Astrocyte (in vitro differentiated cells and primary cell): Measurements from ENCODE around the gene HMHB1. TPM values are rescaled to one million over a fixed set of nuclear protein-coding genes. Genes with fewer than 3 reads are reported as not detected.

Experiments used
- DNase-seq: peaks from one replicate; pipeline ENCODE4 v3.0.0-alpha.2; 2010; ENCODE audit warnings: low read depth
- FAIRE-seq: peaks from 2 replicates; lab custom pipeline; 2011; peaks lifted over from hg19 to GRCh38; lab: Jason Lieb, UNC
- H2AFZ ChIP-seq: 2 replicates; pipeline ENCODE4 v1.6.0; 2012; ENCODE audit warnings: low read depth, low read length, inconsistent platforms
- H3K27ac ChIP-seq: 2 replicates; pipeline ENCODE4 v1.5.1; 2011; ENCODE audit warnings: low read depth, low read length, inconsistent platforms
- H3K27me3 ChIP-seq: 2 replicates; pipeline ENCODE4 v1.6.0; 2011; ENCODE audit warnings: low read length, inconsistent platforms; ENCODE audit not compliant: insufficient read depth
- H3K36me3 ChIP-seq: 2 replicates; pipeline ENCODE4 v1.5.1; 2011; ENCODE audit warnings: low read length, inconsistent platforms; ENCODE audit not compliant: insufficient read depth
- H3K4me1 ChIP-seq: 2 replicates; pipeline ENCODE4 v1.5.1; 2011; ENCODE audit warnings: low read length, inconsistent platforms; ENCODE audit not compliant: insufficient read depth
- H3K4me2 ChIP-seq: 2 replicates; pipeline ENCODE4 v1.6.0; 2012; ENCODE audit warnings: low read length, inconsistent platforms
- H3K4me3 ChIP-seq: 2 replicates; pipeline ENCODE4 v1.5.1; 2011; ENCODE audit warnings: low read depth, mild to moderate bottlenecking, low read length, inconsistent platforms; ENCODE audit not compliant: insufficient read depth
- H3K79me2 ChIP-seq: 2 replicates; pipeline ENCODE4 v1.6.0; 2012; ENCODE audit warnings: mild to moderate bottlenecking, low read length, inconsistent platforms; ENCODE audit not compliant: insufficient read depth
- H3K9ac ChIP-seq: 2 replicates; pipeline ENCODE4 v1.6.0; 2012; ENCODE audit warnings: mild to moderate bottlenecking, low read length, inconsistent platforms
- H3K9me3 ChIP-seq: 2 replicates; pipeline ENCODE4 v1.5.1; 2012; ENCODE audit warnings: low read depth, mild to moderate bottlenecking, low read length, inconsistent platforms; ENCODE audit not compliant: insufficient read depth
- H4K20me1 ChIP-seq: 2 replicates; pipeline ENCODE4 v1.6.0; 2012; ENCODE audit warnings: low read length, inconsistent platforms; ENCODE audit not compliant: insufficient read depth
- H3K27ac Mint-ChIP-seq: one replicate; pipeline ENCODE4 v1.8.0; 2021; ENCODE audit warnings: mild to moderate bottlenecking, mixed read lengths; ENCODE audit not compliant: unreplicated experiment
- H3K27me3 Mint-ChIP-seq: one replicate; pipeline ENCODE4 v1.8.0; 2021; ENCODE audit warnings: low read depth, mixed read lengths; ENCODE audit not compliant: unreplicated experiment
- H3K36me3 Mint-ChIP-seq: one replicate; pipeline ENCODE4 v1.8.0; 2021; ENCODE audit warnings: low read depth, mixed read lengths; ENCODE audit not compliant: unreplicated experiment
- H3K4me1 Mint-ChIP-seq: one replicate; pipeline ENCODE4 v1.8.0; 2021; ENCODE audit warnings: low read depth, mixed read lengths; ENCODE audit not compliant: unreplicated experiment
- H3K4me3 Mint-ChIP-seq: one replicate; pipeline ENCODE4 v1.8.0; 2021; ENCODE audit warnings: mild to moderate bottlenecking, moderate library complexity, mixed read lengths; ENCODE audit not compliant: unreplicated experiment
- H3K9me3 Mint-ChIP-seq: one replicate; pipeline ENCODE4 v1.8.0; 2021; ENCODE audit warnings: mild to moderate bottlenecking, mixed read lengths; ENCODE audit not compliant: unreplicated experiment
- EZH2 ChIP-seq: IDR thresholded peaks from 2 replicates; pipeline ENCODE4 v1.6.1; 2012; ENCODE audit warnings: mild to moderate bottlenecking, low read length, inconsistent platforms; ENCODE audit not compliant: insufficient read depth
- total RNA-seq: library from RNA; stranded (reverse); gene quantifications from 2 replicates; pipeline ENCODE4 v1.2.1, GENCODE V29; 2021
- TF ChIP-seq, protein P1 (sequence below): IDR thresholded peaks from 2 replicates; pipeline ENCODE4 v1.5.1; 2011; ENCODE audit warnings: low read depth, mild to moderate bottlenecking, inconsistent platforms, low read length, moderate library complexity; ENCODE audit not compliant: insufficient read depth

The HMHB1 gene
- total RNA-seq, 1 donor from 2014 or later, result not detected

DNA sequence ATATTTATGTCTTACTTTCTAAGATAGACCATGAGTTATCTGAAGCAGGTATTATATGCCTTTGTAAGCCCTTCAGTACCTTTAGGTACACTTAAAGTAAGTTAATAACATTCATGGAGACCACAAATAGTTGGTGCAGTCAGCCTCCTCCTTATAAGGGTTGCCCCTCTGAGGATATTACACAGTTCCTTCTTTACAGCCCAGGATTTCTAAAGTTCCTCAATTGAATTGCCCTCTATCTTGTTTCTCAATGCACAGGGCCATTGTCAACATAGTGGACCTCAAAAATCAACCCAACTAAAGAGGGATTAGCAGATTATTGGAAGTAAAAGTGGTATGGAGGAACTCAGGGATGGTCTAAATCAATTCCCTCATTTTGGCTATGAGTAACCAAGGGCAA lies 50.3 kb downstream of the HMHB1 start:
- Histone ChIP-seq H3K79me2 (no peaks in the 10 kb centered on the region), H3K4me2 (no peak overlapping the region), H3K27ac (no peak overlapping the region), H3K9me3 (no peaks in the 10 kb centered on the region), H3K9ac (no peak overlapping the region), H3K4me1 (no peaks in the 10 kb centered on the region), H3K4me3 (no peak overlapping the region), H2AFZ (no peak overlapping the region), H3K27me3 (no peaks in the 10 kb centered on the region), H4K20me1 (no peaks in the 10 kb centered on the region), H3K36me3 (no peaks in the 10 kb centered on the region)
- TF ChIP-seq EZH2, result no peak
- TF ChIP-seq, protein P1, sequence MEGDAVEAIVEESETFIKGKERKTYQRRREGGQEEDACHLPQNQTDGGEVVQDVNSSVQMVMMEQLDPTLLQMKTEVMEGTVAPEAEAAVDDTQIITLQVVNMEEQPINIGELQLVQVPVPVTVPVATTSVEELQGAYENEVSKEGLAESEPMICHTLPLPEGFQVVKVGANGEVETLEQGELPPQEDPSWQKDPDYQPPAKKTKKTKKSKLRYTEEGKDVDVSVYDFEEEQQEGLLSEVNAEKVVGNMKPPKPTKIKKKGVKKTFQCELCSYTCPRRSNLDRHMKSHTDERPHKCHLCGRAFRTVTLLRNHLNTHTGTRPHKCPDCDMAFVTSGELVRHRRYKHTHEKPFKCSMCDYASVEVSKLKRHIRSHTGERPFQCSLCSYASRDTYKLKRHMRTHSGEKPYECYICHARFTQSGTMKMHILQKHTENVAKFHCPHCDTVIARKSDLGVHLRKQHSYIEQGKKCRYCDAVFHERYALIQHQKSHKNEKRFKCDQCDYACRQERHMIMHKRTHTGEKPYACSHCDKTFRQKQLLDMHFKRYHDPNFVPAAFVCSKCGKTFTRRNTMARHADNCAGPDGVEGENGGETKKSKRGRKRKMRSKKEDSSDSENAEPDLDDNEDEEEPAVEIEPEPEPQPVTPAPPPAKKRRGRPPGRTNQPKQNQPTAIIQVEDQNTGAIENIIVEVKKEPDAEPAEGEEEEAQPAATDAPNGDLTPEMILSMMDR, result no peak
- Mint-ChIP-seq H3K4me1 (no peaks in the 10 kb centered on the region), H3K4me3 (no peak overlapping the region), H3K27ac (no peak overlapping the region), H3K27me3 (no peaks in the 10 kb centered on the region), H3K36me3 (no peaks in the 10 kb centered on the region), H3K9me3 (peaks cover under 1% of the 10 kb centered on the region)
- DNase-seq, result no peak
- no peak for FAIRE-seq

DNA sequence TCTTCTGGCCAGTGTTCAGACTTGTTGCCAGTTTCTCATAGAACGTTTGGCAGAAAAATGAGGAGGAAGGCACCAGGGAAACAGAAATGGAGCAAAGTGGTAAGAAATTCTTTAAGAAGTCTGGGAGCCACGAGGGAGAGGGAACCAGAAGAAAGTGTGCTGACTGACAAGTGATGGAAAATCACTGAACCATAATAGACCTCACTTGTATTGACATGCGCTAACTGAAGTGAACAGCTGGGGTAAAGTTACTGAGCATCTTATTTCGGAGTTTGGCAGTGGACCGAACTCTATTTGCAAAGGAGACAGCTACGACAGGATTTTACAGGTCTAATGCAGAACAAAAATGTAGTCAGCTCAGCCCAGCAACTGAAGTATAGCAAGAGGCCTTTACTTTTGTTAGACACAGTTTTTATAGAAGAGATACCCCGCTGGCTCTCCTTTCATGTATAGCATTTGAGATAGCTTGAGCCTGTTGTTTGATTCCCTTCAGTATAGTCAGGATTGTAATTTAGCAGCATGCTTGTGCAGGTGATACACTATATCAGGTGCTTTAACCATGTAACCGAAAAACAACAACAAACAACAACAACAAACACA lies 53.6 kb downstream of the HMHB1 start:
- H3K4me1 Mint-ChIP-seq, result no peaks in the 10 kb centered on the region
- H3K9me3 Mint-ChIP-seq, result peaks cover 1% of the 10 kb centered on the region

More for the DNA sequence above, 53.6 kb downstream of the HMHB1 start:
- DNase-seq, result no peak
- Histone ChIP-seq H4K20me1 (no peaks in the 10 kb centered on the region), H3K36me3 (no peaks in the 10 kb centered on the region), H3K79me2 (no peaks in the 10 kb centered on the region), H2AFZ (no peak overlapping the region), H3K9ac (no peak overlapping the region), H3K27ac (no peak overlapping the region), H3K4me2 (no peak overlapping the region), H3K4me1 (no peaks in the 10 kb centered on the region), H3K27me3 (no peaks in the 10 kb centered on the region), H3K9me3 (no peaks in the 10 kb centered on the region), H3K4me3 (no peak overlapping the region)
- no peaks in the 10 kb centered on the region for H3K27me3 Mint-ChIP-seq
- no peak for TF ChIP-seq EZH2
- TF ChIP-seq, protein P1, result no peak
- H3K4me3 Mint-ChIP-seq, result no peak overlapping the region
- H3K36me3 Mint-ChIP-seq, result no peaks in the 10 kb centered on the region
- FAIRE-seq, result no peak
- no peak overlapping the region for H3K27ac Mint-ChIP-seq
